Breast epithelium (tissue), 4 donors: Measurements from ENCODE around the gene KLHL17. TPM values are rescaled to one million over a fixed set of nuclear protein-coding genes. Genes with fewer than 3 reads are reported as not detected.
A peak's percentile ranks its signal among the peaks of the same experiment; 100 is the strongest.
"Not testable (repeated sequence)": the region's sequence is repeated elsewhere in the genome, so short reads cannot be mapped to it uniquely, and the experiment has no call there.

ENCODE experiments used
- DNase-seq, 2 donors: peaks; one replicate each; pipeline ENCODE4 v3.0.0-alpha.2; 2019; ENCODE audit warnings: low spot score in 2 of 2
- H3K27ac ChIP-seq, 2 donors: fragments of 200-600 bp; sonication (generic) in 1 of 2; one replicate each; pipeline ENCODE4 v1.5.1; 2016 to 2019; ENCODE audit warnings: mild to moderate bottlenecking in 1 of 2
- H3K27me3 ChIP-seq, 2 donors: fragments of 200-600 bp; sonication (generic) in 1 of 2; one replicate each; pipeline versions ENCODE4 v1.5.1 to v1.6.0; 2017 to 2019; ENCODE audit warnings: control low read depth in 1 of 2, mild to moderate bottlenecking in 1 of 2
- H3K36me3 ChIP-seq: fragments of 200-600 bp; one replicate; pipeline ENCODE4 v1.5.1; 2019
- H3K4me1 ChIP-seq, 2 donors: fragments of 200-600 bp; sonication (generic); one replicate each; pipeline ENCODE4 v1.5.1; 2016 to 2019; ENCODE audit warnings: control low read depth in 1 of 2
- H3K4me3 ChIP-seq, 3 donors: fragments of 200-600 bp; sonication (generic); 1 replicate in 2 of 3; 2 replicates in 1 of 3; pipeline ENCODE4 v1.5.1; 2016 to 2019; ENCODE audit warnings: mild to moderate bottlenecking in 3 of 3, moderate library complexity in 2 of 3
- H3K9me3 ChIP-seq, 2 donors: fragments of 200-600 bp; sonication (generic) in 1 of 2; one replicate each; pipeline ENCODE4 v1.5.1; 2016 to 2019; ENCODE audit warnings: control low read depth in 1 of 2
- POLR2A ChIP-seq: fragments of 450-650 bp; IDR thresholded peaks from one replicate; pipeline ENCODE4 v1.6.1; 2016; ENCODE audit warnings: antibody characterized with exemption, mild to moderate bottlenecking, moderate library complexity
- POLR2AphosphoS5 ChIP-seq, 3 donors: sonication (generic); formaldehyde crosslinking; IDR thresholded peaks; one replicate each; pipeline ENCODE4 v1.6.1; 2017; ENCODE audit warnings: antibody characterized with exemption in 3 of 3
- intact Hi-C: fragments of 100-400 bp; cut with DNase I; formaldehyde crosslinking; loops from one replicate; pipeline ENCODE4 v1.15.1; 2023; ENCODE audit warnings: low total_unique reads
- total RNA-seq, 3 donors: library from RNA; depleted of rRNA; stranded (reverse); fragments of >200 nt; gene quantifications; one replicate each; pipeline ENCODE4 v1.1.0, GENCODE V29; 2016
- TF ChIP-seq, protein P1 (sequence below), 3 donors: fragments of 450-650 bp; IDR thresholded peaks; one replicate each; pipeline ENCODE4 v1.5.1; 2016 to 2017; ENCODE audit warnings: antibody characterized with exemption in 3 of 3, mild to moderate bottlenecking in 3 of 3, moderate library complexity in 3 of 3

KLHL17 gene
- total RNA-seq, 3 donors from 2014 or later = 5.4 to 18.0 (median 10.0) TPM

DNA sequence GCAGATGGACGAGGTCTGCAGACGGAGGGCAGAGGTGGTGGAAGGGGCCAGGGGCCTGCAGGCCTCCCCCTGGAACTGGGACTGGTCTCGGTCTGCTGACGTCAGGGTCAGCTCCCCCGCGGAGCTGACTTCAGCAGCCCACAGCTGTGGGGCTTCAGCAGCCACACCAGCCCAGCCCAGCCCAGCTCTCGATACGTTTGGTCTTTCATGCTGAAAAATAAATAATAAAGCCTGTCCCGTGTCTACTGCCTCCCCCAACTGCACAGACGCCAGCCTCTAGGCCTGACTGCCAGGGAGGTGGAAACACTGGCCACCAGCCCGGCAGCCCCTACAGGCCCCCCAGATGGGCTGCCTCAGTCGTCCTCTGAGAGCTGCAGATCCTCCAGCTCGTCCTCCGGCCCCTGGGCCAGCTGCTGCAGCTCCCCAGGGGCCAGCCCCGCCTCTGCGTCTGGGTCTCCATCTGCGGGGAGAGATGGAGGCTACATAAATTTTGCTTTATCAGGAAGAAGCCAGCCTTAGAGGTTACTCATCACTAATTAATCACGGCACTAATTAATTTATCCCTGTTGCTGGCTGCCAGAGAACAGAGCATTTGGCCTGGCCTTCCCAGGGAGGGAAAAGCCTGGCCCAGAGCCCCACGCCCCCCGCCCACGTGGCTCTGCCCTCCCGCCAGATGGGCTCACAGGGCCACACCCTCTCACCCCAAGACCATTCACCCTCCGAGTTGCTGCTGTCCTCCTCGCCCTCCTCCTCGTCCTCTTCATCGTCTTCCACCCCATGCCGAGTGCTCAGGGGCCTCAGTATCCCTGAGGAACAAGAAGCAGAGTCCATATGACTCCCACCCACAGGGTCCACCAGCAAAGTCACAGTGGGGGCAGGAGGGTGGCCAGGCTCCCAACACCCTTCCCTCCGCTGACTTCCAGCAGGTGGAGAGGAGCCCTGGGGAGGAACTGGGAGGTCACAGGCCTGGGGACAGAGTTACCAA, 15.8 kb upstream of the KLHL17 start:
- Histone ChIP-seq H3K27ac (peak overlapping the region in 1 of 2 donors; percentile 19), H3K27me3 (peaks cover 13 to 36% of the 10 kb centered on the region in 2 donors), H3K4me1 (peaks cover 20 to 27% of the 10 kb centered on the region in 2 donors), H3K9me3 (no peaks in the 10 kb centered on the region), H3K4me3 (peak overlapping the region in 2 of 3 donors; percentile 15 to 25), H3K36me3 (peaks cover 6% of the 10 kb centered on the region)
- DNase-seq = no peak
- TF ChIP-seq POLR2A (no peak), POLR2AphosphoS5 (IDR thresholded peaks at IDR 0.05) (no peak)
- TF ChIP-seq, protein P1, sequence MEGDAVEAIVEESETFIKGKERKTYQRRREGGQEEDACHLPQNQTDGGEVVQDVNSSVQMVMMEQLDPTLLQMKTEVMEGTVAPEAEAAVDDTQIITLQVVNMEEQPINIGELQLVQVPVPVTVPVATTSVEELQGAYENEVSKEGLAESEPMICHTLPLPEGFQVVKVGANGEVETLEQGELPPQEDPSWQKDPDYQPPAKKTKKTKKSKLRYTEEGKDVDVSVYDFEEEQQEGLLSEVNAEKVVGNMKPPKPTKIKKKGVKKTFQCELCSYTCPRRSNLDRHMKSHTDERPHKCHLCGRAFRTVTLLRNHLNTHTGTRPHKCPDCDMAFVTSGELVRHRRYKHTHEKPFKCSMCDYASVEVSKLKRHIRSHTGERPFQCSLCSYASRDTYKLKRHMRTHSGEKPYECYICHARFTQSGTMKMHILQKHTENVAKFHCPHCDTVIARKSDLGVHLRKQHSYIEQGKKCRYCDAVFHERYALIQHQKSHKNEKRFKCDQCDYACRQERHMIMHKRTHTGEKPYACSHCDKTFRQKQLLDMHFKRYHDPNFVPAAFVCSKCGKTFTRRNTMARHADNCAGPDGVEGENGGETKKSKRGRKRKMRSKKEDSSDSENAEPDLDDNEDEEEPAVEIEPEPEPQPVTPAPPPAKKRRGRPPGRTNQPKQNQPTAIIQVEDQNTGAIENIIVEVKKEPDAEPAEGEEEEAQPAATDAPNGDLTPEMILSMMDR (IDR thresholded peaks at IDR 0.05) = no peak
- intact Hi-C loops = no loop called here

DNA sequence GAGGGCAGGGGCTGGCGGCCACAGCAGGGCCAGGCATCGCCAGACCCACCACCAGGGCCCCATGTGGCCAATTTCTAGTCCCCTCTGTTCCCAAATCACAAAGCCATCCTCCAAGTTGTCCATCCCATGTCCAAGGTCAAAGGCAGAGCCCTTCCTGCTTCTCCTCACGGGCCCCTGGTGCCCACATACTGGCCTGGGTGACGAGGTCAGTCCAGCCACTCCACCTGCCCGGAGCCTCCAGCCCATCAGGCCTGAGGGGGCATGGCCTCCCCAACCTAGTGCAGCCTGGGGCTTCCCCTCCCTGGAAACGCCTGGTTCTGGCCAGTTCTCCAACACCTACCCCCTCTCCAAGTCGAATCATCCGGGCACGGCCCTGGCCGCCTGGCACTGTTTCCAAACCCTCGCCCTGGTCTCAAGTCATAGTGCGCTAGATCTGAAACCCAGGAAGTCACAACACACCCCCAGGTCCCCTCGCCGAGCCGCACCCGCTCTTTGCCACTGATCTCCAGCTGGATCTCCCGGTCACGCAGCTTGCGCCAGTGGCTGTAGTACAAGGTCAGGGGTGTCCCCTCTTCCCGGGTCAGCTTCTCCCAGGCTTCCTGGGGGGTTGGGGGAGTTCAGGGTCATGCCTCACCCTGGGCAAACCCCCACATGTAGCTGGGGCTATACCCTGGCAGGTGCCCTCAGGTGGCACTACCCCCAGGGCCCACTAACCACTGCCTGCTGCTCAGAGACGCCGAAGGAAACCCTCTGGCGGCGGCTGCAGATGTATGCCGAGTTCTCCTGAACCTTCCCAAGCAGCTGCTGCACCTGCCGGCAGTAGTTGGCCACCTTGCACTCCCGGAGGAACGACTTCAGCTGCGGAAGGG, 14.5 kb upstream of the KLHL17 start:
- Histone ChIP-seq H3K27me3 (peaks cover 13 to 24% of the 10 kb centered on the region in 2 donors), H3K36me3 (peaks cover 6% of the 10 kb centered on the region), H3K4me1 (peaks cover 18 to 21% of the 10 kb centered on the region in 2 donors), H3K27ac (no peak overlapping the region), H3K4me3 (no peak overlapping the region), H3K9me3 (no peaks in the 10 kb centered on the region)
- DNase-seq = no peak
- TF ChIP-seq POLR2AphosphoS5 (IDR thresholded peaks at IDR 0.05) (no peak), POLR2A (no peak)
- TF ChIP-seq, protein P1 (IDR thresholded peaks at IDR 0.05) = no peak
- intact Hi-C loops = no loop called here

DNA sequence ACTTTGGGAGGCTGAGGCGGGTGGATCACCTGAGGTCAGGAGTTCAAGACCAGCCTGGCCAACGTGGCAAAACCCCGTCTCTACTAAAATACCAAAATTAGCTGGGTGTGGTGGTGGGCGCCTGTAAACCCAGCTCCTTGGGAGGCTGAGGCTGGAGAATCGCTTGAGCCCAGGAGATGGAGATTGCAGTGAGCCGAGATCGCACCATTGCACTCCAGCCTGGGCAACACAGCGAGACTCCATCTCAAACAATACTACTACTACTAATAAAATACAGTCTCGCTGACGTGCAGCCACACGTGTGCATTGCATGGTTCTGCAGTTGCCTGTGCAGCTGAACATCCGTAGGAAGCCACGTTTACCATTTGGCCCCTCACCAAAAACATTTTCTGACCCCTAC, 13.6 kb upstream of the KLHL17 start:
- DNase-seq, H3K27ac ChIP-seq, H3K4me3 ChIP-seq, H3K9me3 ChIP-seq, H3K36me3 ChIP-seq, intact Hi-C loops: not testable (repeated sequence)
- Histone ChIP-seq H3K27me3 (peaks cover 10 to 15% of the 10 kb centered on the region in 2 donors), H3K4me1 (peaks cover 11 to 12% of the 10 kb centered on the region in 2 donors)

DNA sequence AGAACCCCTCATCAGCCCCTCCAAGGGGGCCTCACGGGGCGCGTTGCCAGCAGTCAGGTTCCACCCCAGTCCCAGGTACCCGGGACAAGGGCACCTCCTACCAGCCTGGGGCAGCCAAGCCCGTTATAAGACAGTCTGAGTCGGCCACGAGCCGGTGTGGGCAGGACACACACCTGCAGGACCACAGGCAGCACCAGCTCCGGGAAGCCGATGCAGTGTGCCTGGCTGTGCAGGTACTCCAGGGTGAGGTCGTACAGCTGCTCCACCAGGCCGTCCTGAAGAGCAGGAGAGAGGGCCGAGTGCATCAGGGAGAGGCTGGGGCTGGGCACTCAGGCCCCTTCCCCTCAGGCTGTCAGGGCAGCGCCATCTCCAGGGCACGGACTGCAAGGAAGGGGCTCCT, 12.4 kb upstream of the KLHL17 start:
- DNase-seq = no peak
- peaks cover 6% of the 10 kb centered on the region for H3K36me3 ChIP-seq
- no peak overlapping the region for H3K27ac ChIP-seq
- no peaks in the 10 kb centered on the region for H3K9me3 ChIP-seq
- H3K4me3 ChIP-seq = no peak overlapping the region
- intact Hi-C loops = no loop called here
- peaks cover 0 to under 1% of the 10 kb centered on the region in 2 donors for H3K4me1 ChIP-seq
- peaks cover 0 to 4% of the 10 kb centered on the region in 2 donors for H3K27me3 ChIP-seq
- TF ChIP-seq POLR2A (no peak), POLR2AphosphoS5 (IDR thresholded peaks at IDR 0.05) (no peak)
- TF ChIP-seq, protein P1 (IDR thresholded peaks at IDR 0.05) = no peak

DNA sequence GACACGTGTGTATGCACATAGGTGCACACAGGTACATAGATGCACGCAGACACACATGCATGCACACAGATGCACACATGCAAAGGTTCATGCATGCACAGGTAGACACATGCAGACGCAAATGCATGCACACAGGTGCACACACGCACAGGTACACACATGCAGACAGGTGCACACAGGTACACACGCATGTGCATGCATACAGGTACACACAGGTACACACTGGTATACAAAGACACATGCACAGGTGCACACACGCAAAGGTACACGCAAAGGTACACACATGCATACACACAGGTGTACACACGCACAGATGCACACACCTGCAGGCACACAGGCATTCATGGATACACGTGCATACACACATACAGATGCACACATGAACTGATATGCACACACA, 10.1 kb upstream of the KLHL17 start:
- intact Hi-C loops = no loop called here
- Histone ChIP-seq H3K27me3 (no peaks in the 10 kb centered on the region), H3K36me3 (peaks cover 13% of the 10 kb centered on the region), H3K27ac (no peak overlapping the region), H3K4me3 (no peak overlapping the region), H3K4me1 (no peaks in the 10 kb centered on the region), H3K9me3 (no peaks in the 10 kb centered on the region)
- no peak for DNase-seq
- TF ChIP-seq, protein P1 (IDR thresholded peaks at IDR 0.05) = no peak
- TF ChIP-seq POLR2A (no peak), POLR2AphosphoS5 (IDR thresholded peaks at IDR 0.05) (no peak)
